Liver (tissue), 9 donors: ENCODE results near the gene FOXL1. TPM values are rescaled to one million over a fixed set of nuclear protein-coding genes. Genes with fewer than 3 reads are reported as not detected.

Source experiments
- DNase-seq: peaks from one replicate; pipeline ENCODE4 v3.0.0-alpha.2; 2017; ENCODE audit warnings: low spot score
- H3K27ac ChIP-seq, 2 donors: one replicate each; pipeline ENCODE4 v1.7.0; 2013; ENCODE audit warnings: inconsistent platforms in 2 of 2, low read length in 2 of 2, control low read depth in 1 of 2, low read depth in 1 of 2, mild to moderate bottlenecking in 1 of 2
- H3K27me3 ChIP-seq, 4 donors: one replicate each; pipeline versions ENCODE4 v1.6.1 to v1.7.0; 2013; ENCODE audit warnings: low read length in 3 of 4, inconsistent platforms in 1 of 4, mild to moderate bottlenecking in 1 of 4, moderate library complexity in 1 of 4; ENCODE audit not compliant: control insufficient read depth in 4 of 4, insufficient read depth in 4 of 4
- H3K36me3 ChIP-seq, 4 donors: one replicate each; pipeline versions ENCODE4 v1.6.1 to v1.7.0; 2013; ENCODE audit warnings: low read length in 3 of 4, mild to moderate bottlenecking in 3 of 4, low read depth in 1 of 4, moderate library complexity in 1 of 4; ENCODE audit not compliant: control insufficient read depth in 4 of 4, insufficient read depth in 3 of 4
- H3K4me1 ChIP-seq, 4 donors: one replicate each; pipeline versions ENCODE4 v1.6.1 to v1.7.0; 2013; ENCODE audit warnings: low read length in 3 of 4, mild to moderate bottlenecking in 3 of 4, moderate library complexity in 1 of 4; ENCODE audit not compliant: control insufficient read depth in 4 of 4, insufficient read depth in 4 of 4
- H3K4me3 ChIP-seq, 3 donors: one replicate each; pipeline versions ENCODE4 v1.6.1 to v1.7.0; 2013; ENCODE audit warnings: low read length in 3 of 3, control low read depth in 1 of 3, low read depth in 1 of 3, mild to moderate bottlenecking in 1 of 3
- H3K9ac ChIP-seq, 2 donors: one replicate each; pipeline ENCODE4 v1.7.0; 2013; ENCODE audit warnings: low read length in 2 of 2, mild to moderate bottlenecking in 2 of 2, moderate library complexity in 2 of 2, control low read depth in 1 of 2, low read depth in 1 of 2
- H3K9me3 ChIP-seq, 4 donors: one replicate each; pipeline versions ENCODE4 v1.6.1 to v1.7.0; 2013; ENCODE audit warnings: low read length in 3 of 4; ENCODE audit not compliant: control insufficient read depth in 4 of 4
- CTCF ChIP-seq: fragments of 150-350 bp; IDR thresholded peaks from 2 replicates; pipeline ENCODE4 v1.5.1; 2017; ENCODE audit warnings: improper control_type of control experiment, low read depth, low read length; ENCODE audit not compliant: missing input control
- EGR1 ChIP-seq, 2 donors: IDR thresholded peaks; 2 replicates each; pipeline ENCODE4 v1.6.1; 2016 to 2018; ENCODE audit warnings: antibody characterized with exemption in 2 of 2, low read depth in 2 of 2
- FOXA1 ChIP-seq: IDR thresholded peaks from 2 replicates; pipeline ENCODE4 v1.6.1; 2016; ENCODE audit warnings: antibody characterized with exemption
- GABPA ChIP-seq, 2 donors: IDR thresholded peaks in 1 of 2; conservative IDR thresholded peaks in 1 of 2; 2 replicates each; pipeline ENCODE4 v1.6.1; 2016; ENCODE audit warnings: antibody characterized with exemption in 2 of 2, mild to moderate bottlenecking in 1 of 2, moderate library complexity in 1 of 2
- MAX ChIP-seq: IDR thresholded peaks from 2 replicates; pipeline ENCODE4 v1.6.1; 2016; ENCODE audit warnings: antibody characterized with exemption
- NR2F2 ChIP-seq: IDR thresholded peaks from 2 replicates; pipeline ENCODE4 v1.6.1; 2016; ENCODE audit warnings: antibody characterized with exemption
- RAD21 ChIP-seq, 2 donors: IDR thresholded peaks; 2 replicates each; pipeline ENCODE4 v1.6.1; 2016; ENCODE audit warnings: antibody characterized with exemption in 2 of 2, mild to moderate bottlenecking in 2 of 2
- REST ChIP-seq: IDR thresholded peaks from 2 replicates; pipeline ENCODE4 v1.6.1; 2016; ENCODE audit warnings: antibody characterized with exemption, mild to moderate bottlenecking
- RXRA ChIP-seq, 2 donors: IDR thresholded peaks; 2 replicates each; pipeline ENCODE4 v1.6.1; 2017 to 2018; ENCODE audit warnings: antibody characterized with exemption in 2 of 2, mild to moderate bottlenecking in 1 of 2
- SP1 ChIP-seq: IDR thresholded peaks from 2 replicates; pipeline ENCODE4 v1.6.1; 2018; ENCODE audit warnings: antibody characterized with exemption, mild to moderate bottlenecking
- TAF1 ChIP-seq: conservative IDR thresholded peaks from 2 replicates; pipeline ENCODE4 v1.6.1; 2016; ENCODE audit warnings: antibody characterized with exemption, mild to moderate bottlenecking
- YY1 ChIP-seq: IDR thresholded peaks from 2 replicates; pipeline ENCODE4 v1.6.1; 2016; ENCODE audit warnings: antibody characterized with exemption, mild to moderate bottlenecking
- WGBS: extraction: QIAGEN DNeasy Blood & Tissue Kit; methylation state at CpG from one replicate; pipeline ENCODE4 v1.1.7; 2013; 5-methylcytosine and 5-hydroxymethylcytosine counted together
- polyA plus RNA-seq, 2 donors: library from polyadenylated mRNA; stranded (reverse) in 1 of 2; unstranded in 1 of 2; fragments of 200-250 nt in 1 of 2; fragments of >200 nt in 1 of 2; fragmentation: Nextera tagmentation in 1 of 2; extraction: Ambion mirVana in 1 of 2; gene quantifications; one replicate each; pipeline versions ENCODE4 v1.2.1 to v1.2.3, GENCODE V29; 2013 to 2015
- total RNA-seq, 2 donors: library from RNA; depleted of rRNA; stranded (reverse); fragments of >200 nt; gene quantifications; one replicate each; pipeline ENCODE4 v1.2.3, GENCODE V29; 2014
- donor health status: healthy.
- donor health status: healthy.
- donor health status: healthy.
- donor health status: healthy.
- donor health status: healthy.

The FOXL1 gene
- total and polyA plus RNA-seq, 4 donors = 0.05 to 0.06 TPM; not detected in 2

DNA sequence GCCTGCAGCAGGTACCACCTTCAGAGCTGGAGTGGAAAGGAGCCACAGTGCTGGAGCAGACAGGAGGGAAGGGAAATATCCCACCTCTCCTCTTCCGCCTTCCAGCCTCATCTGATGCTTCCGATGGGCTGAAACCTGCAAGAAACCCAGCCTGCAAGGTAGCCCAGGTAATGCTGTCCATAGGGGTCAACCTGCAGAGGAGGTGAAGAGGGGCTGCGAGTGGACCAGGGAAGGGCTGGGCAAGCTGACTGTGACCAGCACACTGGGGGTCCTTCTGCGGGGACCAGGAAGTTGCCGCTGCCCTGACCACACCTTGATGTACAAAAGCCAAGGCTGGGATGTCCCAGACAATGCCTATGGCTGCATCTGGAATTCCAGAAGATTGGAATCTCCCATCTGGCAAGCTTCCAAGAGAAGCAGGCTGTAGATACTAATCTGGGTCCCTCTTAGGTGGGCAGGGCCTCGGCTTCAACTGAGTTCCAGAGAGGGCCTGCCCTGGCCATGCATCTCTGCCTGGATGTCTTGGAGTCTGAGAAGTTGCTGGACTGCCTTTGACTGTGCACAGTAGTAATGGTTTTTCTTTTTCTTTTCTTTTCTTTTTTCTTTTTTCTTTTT is 5.8 kb downstream of the FOXL1 start:
- 83% methylated on average over 6 of the region's 6 CpGs for WGBS
- H3K4me1 ChIP-seq = peaks cover 0 to 3% (median 0%) of the 10 kb centered on the region in 4 donors
- no peak overlapping the region for H3K27ac ChIP-seq
- DNase-seq = no peak
- H3K9me3 ChIP-seq = no peaks in the 10 kb centered on the region
- TF ChIP-seq RXRA (IDR thresholded peaks at IDR 0.05) (no peak), NR2F2 (no peak), CTCF (no peak), GABPA (IDR thresholded peaks at IDR 0.05 in 1 of 2, conservative IDR thresholded peaks at IDR 0.05 in 1 of 2) (no peak)
- no peak overlapping the region for H3K9ac ChIP-seq
- H3K36me3 ChIP-seq = no peaks in the 10 kb centered on the region
- no peak overlapping the region for H3K4me3 ChIP-seq
- H3K27me3 ChIP-seq = peaks cover 0 to 15% (median 9%) of the 10 kb centered on the region in 4 donors

- no peak for DNase-seq
- TF ChIP-seq GABPA (IDR thresholded peaks at IDR 0.05 in 1 of 2, conservative IDR thresholded peaks at IDR 0.05 in 1 of 2) (no peak), REST (no peak), TAF1 (no peak), EGR1 (IDR thresholded peaks at IDR 0.05; ENCODE audit: low read depth in 2 of 2) (no peak), CTCF (no peak), FOXA1 (no peak), MAX (no peak), RXRA (IDR thresholded peaks at IDR 0.05) (no peak), RAD21 (IDR thresholded peaks at IDR 0.05) (no peak), YY1 (no peak), SP1 (no peak)
- Histone ChIP-seq H3K9me3 (no peaks in the 10 kb centered on the region), H3K27me3 (peaks cover 0 to 15% (median 8%) of the 10 kb centered on the region in 4 donors), H3K36me3 (no peaks in the 10 kb centered on the region), H3K9ac (no peak overlapping the region), H3K27ac (no peak overlapping the region), H3K4me3 (no peak overlapping the region), H3K4me1 (no peaks in the 10 kb centered on the region)
- 75% methylated on average over 12 of the region's 12 CpGs for WGBS
Measured at GRCh38 chr16:86584726-86585721, 6.7 kb downstream of the FOXL1 start.
